Thyroid gland (tissue), 4 donors: ENCODE measurements around the gene ONECUT2. TPM values are rescaled to one million over a fixed set of nuclear protein-coding genes. Genes with fewer than 3 reads are reported as not detected.

Experiments used
- DNase-seq, 2 donors: peaks; one replicate each; pipeline ENCODE4 v3.0.0-alpha.2; 2019
- H3K27ac ChIP-seq, 3 donors: fragments of 200-600 bp; sonication (generic); 1 replicate in 2 of 3; 2 replicates in 1 of 3; pipeline ENCODE4 v1.5.1; 2016 to 2019; ENCODE audit warnings: mild to moderate bottlenecking in 1 of 3, moderate library complexity in 1 of 3
- H3K27me3 ChIP-seq: fragments of 200-600 bp; sonication (generic); one replicate; pipeline ENCODE4 v1.5.1; 2019
- H3K36me3 ChIP-seq, 2 donors: fragments of 200-600 bp; sonication (generic); one replicate each; pipeline ENCODE4 v1.5.1; 2016 to 2019
- H3K4me1 ChIP-seq, 2 donors: fragments of 200-600 bp; sonication (generic); one replicate each; pipeline ENCODE4 v1.5.1; 2017 to 2019
- H3K4me3 ChIP-seq, 3 donors: fragments of 200-600 bp; sonication (generic); replicated peaks in 1 of 3; 1 replicate in 2 of 3; 2 replicates in 1 of 3; pipeline ENCODE4 v1.5.1; 2016; ENCODE audit warnings: mild to moderate bottlenecking in 1 of 3
- H3K9me3 ChIP-seq: fragments of 200-600 bp; sonication (generic); one replicate; pipeline ENCODE4 v1.5.1; 2017
- POLR2A ChIP-seq, 2 donors: fragments of 450-650 bp; IDR thresholded peaks; one replicate each; pipeline ENCODE4 v1.6.1; 2017; ENCODE audit warnings: antibody characterized with exemption in 2 of 2, mild to moderate bottlenecking in 2 of 2, moderate library complexity in 1 of 2
- WGBS, 2 donors: methylation state at CpG; one replicate each; pipeline ENCODE4 v1.1.5; 2017; 5-methylcytosine and 5-hydroxymethylcytosine counted together
- intact Hi-C: fragments of 100-400 bp; cut with DNase I; formaldehyde crosslinking; loops from one replicate; pipeline ENCODE4 v1.15.1; 2023
- total RNA-seq, 4 donors: library from RNA; depleted of rRNA; stranded (reverse); fragments of >200 nt; gene quantifications; one replicate each; pipeline ENCODE4 v1.2.3, GENCODE V29; 2016
- TF ChIP-seq, protein P1 (sequence below), 6 experiments: fragments of 200-600 bp in 3 of 6; fragments of 450-650 bp in 3 of 6; sonication (generic) in 3 of 6; IDR thresholded peaks; one replicate each; pipeline ENCODE4 v1.5.1; 2016 to 2019; ENCODE audit warnings: antibody characterized with exemption in 6 of 6, mild to moderate bottlenecking in 2 of 6, inconsistent platforms in 1 of 6, moderate library complexity in 1 of 6

The ONECUT2 gene
- total RNA-seq, 4 donors from 2014 or later = under 0.01 to 0.38 (median 0.13) TPM

DNA sequence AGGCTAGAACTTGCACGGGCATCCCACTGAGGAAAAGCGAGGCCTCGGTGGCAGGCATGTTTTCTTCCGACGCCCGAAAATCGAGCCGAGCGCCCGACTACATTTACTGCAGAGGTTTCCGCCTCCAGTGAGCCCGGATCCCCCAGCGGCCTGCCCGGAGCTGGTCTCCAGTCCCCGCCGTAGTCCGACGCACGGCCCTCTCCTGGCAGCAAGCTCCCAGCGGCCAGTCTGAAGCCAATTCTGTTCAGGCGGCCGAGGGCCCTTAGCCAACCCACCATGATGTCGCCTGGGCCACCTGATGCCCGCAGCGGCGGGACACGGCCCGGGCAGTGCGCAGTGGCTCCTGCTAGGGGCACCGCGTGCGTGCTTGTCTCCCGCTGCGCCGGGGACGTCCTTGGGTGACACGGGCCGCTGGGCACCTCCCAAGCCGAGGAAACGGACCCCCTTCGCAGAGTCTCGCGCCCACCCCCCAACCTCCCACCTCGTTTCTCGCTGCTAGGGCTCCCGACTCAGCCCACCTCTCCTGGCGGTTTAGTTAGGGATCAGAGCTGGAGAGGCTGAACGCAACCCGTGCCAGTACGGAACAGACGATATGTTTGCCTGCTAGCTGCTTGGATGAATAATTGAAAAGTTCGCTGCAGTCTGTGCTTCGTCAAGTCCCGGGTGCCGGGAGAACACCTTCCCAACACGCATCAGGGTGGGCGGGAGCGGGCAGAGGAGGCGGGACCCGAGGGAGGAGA is 5.3 kb downstream of the ONECUT2 start:
- 3 to 4% methylated on average over 26 to 29 of the region's 60 CpGs for WGBS, 2 donors
- intact Hi-C loops = no loop called here
- H3K9me3 ChIP-seq = no peaks in the 10 kb centered on the region
- peaks cover 27 to 54% of the 10 kb centered on the region in 2 donors for H3K4me1 ChIP-seq
- H3K27ac ChIP-seq = no peak overlapping the region
- no peak for DNase-seq
- TF ChIP-seq POLR2A (IDR thresholded peaks at IDR 0.05) = no peak
- TF ChIP-seq, protein P1, sequence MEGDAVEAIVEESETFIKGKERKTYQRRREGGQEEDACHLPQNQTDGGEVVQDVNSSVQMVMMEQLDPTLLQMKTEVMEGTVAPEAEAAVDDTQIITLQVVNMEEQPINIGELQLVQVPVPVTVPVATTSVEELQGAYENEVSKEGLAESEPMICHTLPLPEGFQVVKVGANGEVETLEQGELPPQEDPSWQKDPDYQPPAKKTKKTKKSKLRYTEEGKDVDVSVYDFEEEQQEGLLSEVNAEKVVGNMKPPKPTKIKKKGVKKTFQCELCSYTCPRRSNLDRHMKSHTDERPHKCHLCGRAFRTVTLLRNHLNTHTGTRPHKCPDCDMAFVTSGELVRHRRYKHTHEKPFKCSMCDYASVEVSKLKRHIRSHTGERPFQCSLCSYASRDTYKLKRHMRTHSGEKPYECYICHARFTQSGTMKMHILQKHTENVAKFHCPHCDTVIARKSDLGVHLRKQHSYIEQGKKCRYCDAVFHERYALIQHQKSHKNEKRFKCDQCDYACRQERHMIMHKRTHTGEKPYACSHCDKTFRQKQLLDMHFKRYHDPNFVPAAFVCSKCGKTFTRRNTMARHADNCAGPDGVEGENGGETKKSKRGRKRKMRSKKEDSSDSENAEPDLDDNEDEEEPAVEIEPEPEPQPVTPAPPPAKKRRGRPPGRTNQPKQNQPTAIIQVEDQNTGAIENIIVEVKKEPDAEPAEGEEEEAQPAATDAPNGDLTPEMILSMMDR (IDR thresholded peaks at IDR 0.05) = no peak
- peaks cover 52% of the 10 kb centered on the region for H3K27me3 ChIP-seq
- no peaks in the 10 kb centered on the region for H3K36me3 ChIP-seq
- no peak overlapping the region for H3K4me3 ChIP-seq

DNA sequence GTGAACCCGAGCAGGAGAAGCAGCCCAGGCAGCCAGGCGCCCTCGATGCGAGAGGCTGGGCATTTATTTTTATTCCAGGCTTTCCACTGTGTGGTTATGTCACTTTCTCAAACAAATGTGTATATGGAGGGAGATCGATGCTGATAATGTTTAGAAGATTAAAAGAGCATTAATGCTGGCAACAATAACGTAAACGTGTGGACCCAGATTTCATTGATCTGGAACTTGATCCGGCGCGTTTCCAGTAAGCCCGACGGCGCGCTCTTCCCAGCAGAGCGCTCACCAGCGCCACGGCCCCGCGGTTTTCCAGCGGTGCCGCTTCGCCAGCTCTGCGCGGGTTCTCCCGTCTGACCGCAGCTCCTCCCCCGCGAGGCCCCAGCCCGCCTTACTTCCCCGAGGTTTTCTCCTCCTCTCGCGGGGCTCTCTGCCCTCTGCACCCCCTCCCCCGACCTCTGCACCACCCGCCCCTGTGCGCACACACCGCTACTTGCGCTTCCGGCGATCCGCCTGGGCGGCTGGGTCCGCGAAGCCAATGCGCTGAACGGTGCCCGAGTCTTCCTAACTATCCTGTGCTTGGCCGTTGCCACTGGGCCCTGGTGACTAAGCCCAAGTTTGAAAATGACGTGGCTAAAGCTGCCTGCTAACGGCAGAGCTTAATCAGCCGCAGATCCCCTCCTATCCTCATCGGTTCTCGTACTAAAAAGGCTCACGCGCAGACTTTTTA is 6.1 kb downstream of the ONECUT2 start:
- Histone ChIP-seq H3K36me3 (no peaks in the 10 kb centered on the region), H3K4me3 (no peak overlapping the region), H3K27me3 (peaks cover 49% of the 10 kb centered on the region), H3K4me1 (peaks cover 23 to 50% of the 10 kb centered on the region in 2 donors), H3K9me3 (no peaks in the 10 kb centered on the region), H3K27ac (no peak overlapping the region)
- no peak for TF ChIP-seq POLR2A (IDR thresholded peaks at IDR 0.05)
- TF ChIP-seq, protein P1 (IDR thresholded peaks at IDR 0.05) = no peak
- no peak for DNase-seq
- intact Hi-C loops = no loop called here
- WGBS, 2 donors = 3% methylated on average over 41 to 43 of the region's 54 CpGs

DNA sequence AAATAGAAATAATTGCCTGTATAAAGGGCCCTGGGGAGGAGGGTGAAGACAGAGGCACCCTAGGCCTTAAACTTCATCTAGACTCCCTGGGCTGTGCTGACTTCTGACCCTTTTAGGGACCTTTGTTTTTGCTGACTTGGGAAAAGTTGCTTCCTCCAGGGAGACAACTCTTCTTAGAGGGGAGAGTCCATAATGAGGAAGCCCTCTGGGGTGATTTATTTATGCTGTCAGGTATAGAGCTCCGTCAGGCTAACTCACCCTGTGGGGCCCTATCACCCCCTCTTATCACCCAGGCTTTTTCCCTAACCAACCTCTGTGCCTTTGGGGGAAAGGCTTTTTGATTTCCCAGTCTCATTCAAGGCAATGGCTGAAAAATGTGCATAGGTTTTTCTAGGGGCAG is 8.1 kb downstream of the ONECUT2 start:
- H3K36me3 ChIP-seq = no peaks in the 10 kb centered on the region
- no peak overlapping the region for H3K27ac ChIP-seq
- DNase-seq = no peak
- no peak overlapping the region for H3K4me3 ChIP-seq
- no peaks in the 10 kb centered on the region for H3K9me3 ChIP-seq
- 7 to 27% methylated on average over 1 of the region's 1 CpG for WGBS, 2 donors
- TF ChIP-seq POLR2A (IDR thresholded peaks at IDR 0.05) = no peak
- TF ChIP-seq, protein P1 (IDR thresholded peaks at IDR 0.05) = no peak
- intact Hi-C loops = no loop called here
- H3K27me3 ChIP-seq = peaks cover 34% of the 10 kb centered on the region
- H3K4me1 ChIP-seq = peaks cover 10 to 32% of the 10 kb centered on the region in 2 donors

DNA sequence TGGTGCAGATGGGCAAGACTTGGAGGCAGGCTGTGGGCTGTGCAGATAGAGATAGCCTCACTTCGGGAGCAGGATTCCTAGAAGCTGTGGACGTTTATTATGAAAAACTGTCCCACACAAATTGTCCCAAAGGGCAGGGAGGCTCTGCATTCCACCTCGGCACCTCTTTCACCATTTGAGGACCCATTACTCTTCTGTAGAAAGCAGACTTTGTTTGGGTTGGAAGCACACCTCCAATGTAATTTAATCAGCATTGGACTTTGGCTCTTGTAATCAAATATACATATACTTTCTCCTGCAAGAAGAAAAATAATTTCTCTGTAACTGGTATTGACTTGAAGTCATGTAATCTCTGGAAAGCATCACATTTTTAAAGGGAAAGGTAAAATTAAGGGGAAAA is 8.5 kb downstream of the ONECUT2 start:
- Histone ChIP-seq H3K27me3 (peaks cover 34% of the 10 kb centered on the region), H3K4me3 (no peak overlapping the region), H3K27ac (no peak overlapping the region), H3K9me3 (no peaks in the 10 kb centered on the region), H3K4me1 (peaks cover 6 to 28% of the 10 kb centered on the region in 2 donors), H3K36me3 (no peaks in the 10 kb centered on the region)
- intact Hi-C loops = no loop called here
- no peak for DNase-seq
- 48 to 64% methylated on average over 3 of the region's 3 CpGs for WGBS, 2 donors
- TF ChIP-seq POLR2A (IDR thresholded peaks at IDR 0.05) = no peak
- TF ChIP-seq, protein P1 (IDR thresholded peaks at IDR 0.05) = no peak

DNA sequence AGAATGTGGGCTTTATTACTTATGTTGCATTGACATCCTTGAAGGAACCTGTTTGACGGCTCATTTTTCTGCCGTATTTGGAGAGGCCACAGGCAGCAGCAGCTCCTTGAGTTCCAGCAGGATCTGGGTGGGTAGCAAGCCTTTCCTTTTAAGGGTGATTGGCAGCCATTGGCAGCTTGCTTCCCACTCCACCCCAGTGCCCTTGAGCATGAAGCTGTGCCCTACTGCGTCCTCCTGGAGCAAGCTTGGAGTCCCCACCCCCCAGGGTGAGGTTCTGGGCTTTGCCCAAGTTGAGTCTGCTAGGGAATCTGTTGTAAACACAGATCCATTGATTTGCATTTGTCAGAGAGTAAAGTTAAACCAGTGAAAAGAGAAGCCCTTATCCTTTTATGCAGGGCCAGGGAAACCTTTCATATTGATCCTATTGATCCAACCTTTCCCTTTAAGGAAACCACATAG is 9.2 kb downstream of the ONECUT2 start:
- H3K27me3 ChIP-seq = peaks cover 28% of the 10 kb centered on the region
- no peak overlapping the region for H3K4me3 ChIP-seq
- DNase-seq = no peak
- H3K36me3 ChIP-seq = no peaks in the 10 kb centered on the region
- H3K9me3 ChIP-seq = no peaks in the 10 kb centered on the region
- TF ChIP-seq, protein P1 (IDR thresholded peaks at IDR 0.05) = no peak
- TF ChIP-seq POLR2A (IDR thresholded peaks at IDR 0.05) = no peak
- intact Hi-C loops = no loop called here
- 18 to 31% methylated on average over 2 to 3 of the region's 3 CpGs for WGBS, 2 donors
- no peak overlapping the region for H3K27ac ChIP-seq
- H3K4me1 ChIP-seq = peaks cover 0 to 22% of the 10 kb centered on the region in 2 donors
